GM12891 (cell line): ENCODE results near the gene CALM1.

Source experiments
- PAX5 ChIP-seq: IDR thresholded peaks from 2 replicates; pipeline ENCODE4 v1.6.1; 2011; ENCODE audit warnings: low read length, moderate library complexity, mild to moderate bottlenecking; ENCODE audit not compliant: insufficient read depth, severe bottlenecking
- POLR2A ChIP-seq: IDR thresholded peaks from 2 replicates; pipeline ENCODE4 v1.6.1; 2011; ENCODE audit warnings: low read depth, low read length, control low read depth
- POLR2AphosphoS5 ChIP-seq: IDR thresholded peaks from 2 replicates; pipeline ENCODE4 v1.6.1; 2011; ENCODE audit warnings: low read depth, low read length, control low read depth
- SPI1 ChIP-seq: IDR thresholded peaks from 2 replicates; pipeline ENCODE4 v1.6.1; 2011; ENCODE audit warnings: low read depth, low read length, control low read depth
- TAF1 ChIP-seq: IDR thresholded peaks from 2 replicates; pipeline ENCODE4 v1.6.1; 2011; ENCODE audit warnings: low read depth, low read length, control low read depth

DNA sequence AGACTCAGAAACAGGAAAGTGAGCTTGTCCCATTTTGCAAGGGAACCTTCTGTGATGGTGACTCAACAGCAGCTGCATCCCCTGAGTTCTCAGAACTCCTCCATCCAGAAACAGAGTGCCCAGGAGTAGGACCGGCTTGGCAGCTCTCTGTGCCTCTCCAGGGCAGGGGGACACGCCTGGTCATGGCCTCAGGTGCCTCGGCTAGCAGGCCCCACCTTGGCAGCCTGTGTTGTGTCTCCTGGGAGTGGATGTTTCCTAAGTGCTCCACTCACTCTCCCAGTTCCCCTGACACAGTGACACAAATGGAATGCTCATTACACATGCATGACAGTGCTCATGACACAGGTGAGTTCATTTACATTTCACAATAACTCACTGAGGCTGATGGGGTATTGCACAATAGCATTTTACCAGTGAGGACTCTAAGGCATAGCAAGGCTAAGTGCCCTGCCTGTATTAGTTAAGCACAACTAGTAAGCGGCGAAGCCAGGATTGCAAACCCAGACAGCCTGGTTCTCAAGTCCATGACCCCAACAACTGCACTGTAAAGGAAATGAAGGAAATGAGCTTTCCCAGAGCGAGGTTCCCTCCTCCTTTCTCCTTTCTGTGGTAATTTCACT lies 47.4 kb downstream of the CALM1 start:
- TF ChIP-seq POLR2AphosphoS5, result no peak
- TF ChIP-seq SPI1, result no peak
- TF ChIP-seq TAF1, result no peak
- TF ChIP-seq POLR2A, result no peak
- no peak for TF ChIP-seq PAX5
